ENCODE results near the gene CAND2.

The CAND2 gene

DNA sequence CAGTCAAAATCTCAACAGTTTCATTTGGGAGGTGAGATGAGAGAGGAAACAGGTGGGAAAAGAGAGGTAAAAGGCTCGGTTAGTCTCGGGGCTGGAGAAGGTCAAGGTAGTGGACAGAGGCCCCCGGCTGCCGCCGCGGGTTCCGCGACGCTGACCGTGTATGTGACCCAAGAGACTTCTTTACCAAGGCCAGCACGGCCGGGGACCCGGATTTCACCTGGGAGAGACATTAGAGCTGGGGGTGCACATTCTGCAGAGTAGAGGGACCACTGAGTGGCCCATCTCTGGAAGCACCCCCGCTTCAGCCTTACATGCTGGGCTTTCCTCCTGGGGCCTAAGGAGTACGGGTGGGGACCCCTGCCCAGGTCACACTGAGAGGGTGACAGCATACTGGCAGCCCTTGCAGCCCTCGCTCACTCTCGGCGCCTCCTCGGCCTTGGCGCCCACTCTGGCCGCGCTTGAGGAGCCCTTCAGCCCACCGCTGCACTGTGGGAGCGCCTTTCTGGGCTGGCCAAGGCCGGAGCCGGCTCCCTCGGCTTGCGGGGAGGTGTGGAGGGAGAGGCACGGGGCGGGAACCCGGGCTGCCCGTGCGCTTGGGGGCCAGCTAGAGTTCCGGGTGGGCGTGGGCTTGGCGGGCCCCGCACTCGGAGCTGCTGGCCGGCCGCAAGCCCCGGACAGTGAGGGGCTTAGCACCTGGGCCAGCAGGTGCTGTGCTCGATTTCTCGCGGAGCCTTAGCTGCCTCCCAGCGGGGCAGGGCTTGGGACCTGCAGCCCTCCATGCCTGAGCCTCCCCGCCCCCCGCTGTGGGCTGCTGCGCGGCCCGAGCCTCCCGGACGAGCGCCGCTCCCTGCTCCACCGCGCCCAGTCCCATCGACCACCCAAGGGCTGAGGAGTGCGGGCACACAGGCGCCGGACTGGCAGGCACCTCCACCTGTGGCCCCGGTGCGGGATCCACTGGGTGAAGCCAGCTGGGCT, 86.1 kb downstream of the CAND2 start:
- DNase-seq = no peak
- Histone ChIP-seq H3K36me3 (replicated peaks) (no peaks in the 10 kb centered on the region), H3K4me3 (ENCODE audit: low read depth, low read length) (no peak overlapping the region), H3K27me3 (replicated peaks) (peaks cover under 1% of the 10 kb centered on the region), H3K27ac (no peak overlapping the region)
- TF ChIP-seq, protein P1, sequence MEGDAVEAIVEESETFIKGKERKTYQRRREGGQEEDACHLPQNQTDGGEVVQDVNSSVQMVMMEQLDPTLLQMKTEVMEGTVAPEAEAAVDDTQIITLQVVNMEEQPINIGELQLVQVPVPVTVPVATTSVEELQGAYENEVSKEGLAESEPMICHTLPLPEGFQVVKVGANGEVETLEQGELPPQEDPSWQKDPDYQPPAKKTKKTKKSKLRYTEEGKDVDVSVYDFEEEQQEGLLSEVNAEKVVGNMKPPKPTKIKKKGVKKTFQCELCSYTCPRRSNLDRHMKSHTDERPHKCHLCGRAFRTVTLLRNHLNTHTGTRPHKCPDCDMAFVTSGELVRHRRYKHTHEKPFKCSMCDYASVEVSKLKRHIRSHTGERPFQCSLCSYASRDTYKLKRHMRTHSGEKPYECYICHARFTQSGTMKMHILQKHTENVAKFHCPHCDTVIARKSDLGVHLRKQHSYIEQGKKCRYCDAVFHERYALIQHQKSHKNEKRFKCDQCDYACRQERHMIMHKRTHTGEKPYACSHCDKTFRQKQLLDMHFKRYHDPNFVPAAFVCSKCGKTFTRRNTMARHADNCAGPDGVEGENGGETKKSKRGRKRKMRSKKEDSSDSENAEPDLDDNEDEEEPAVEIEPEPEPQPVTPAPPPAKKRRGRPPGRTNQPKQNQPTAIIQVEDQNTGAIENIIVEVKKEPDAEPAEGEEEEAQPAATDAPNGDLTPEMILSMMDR (IDR thresholded peaks at IDR 0.05; ENCODE audit: low read depth, low read length, missing control alignments) = no peak
- in situ Hi-C loops (cut with HindIII; ENCODE audit: low pct_ligation_motif_present, low sequenced_read_pairs) = no loop called here

DNA sequence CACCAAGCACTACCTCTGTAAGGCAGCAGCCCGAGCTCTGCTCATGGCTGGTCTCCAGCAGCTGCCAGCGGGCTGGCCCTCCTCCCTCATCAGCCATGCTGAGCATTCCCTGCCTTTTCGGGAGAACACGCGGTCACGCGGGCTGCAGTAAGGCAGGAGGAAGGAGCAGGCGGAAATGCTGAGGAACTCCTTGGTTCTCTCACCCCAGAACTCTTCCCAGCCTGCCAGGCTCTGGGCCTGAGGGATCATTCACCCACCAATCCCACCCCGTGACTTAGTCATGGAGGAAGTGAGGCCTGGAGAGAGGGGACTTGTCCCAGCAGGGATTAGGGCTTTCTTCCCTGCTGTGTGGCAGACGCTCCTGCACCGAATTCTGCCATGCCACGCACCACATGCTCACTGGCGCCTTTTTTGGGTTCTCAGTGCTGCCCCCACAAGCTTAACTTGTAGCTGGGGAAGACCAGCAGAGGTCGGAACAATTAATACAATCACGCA, 87.8 kb downstream of the CAND2 start:
- DNase-seq = no peak
- H3K27me3 ChIP-seq (replicated peaks) = peaks cover 7% of the 10 kb centered on the region
- TF ChIP-seq, protein P1 (IDR thresholded peaks at IDR 0.05; ENCODE audit: low read depth, low read length, missing control alignments) = no peak
- no peaks in the 10 kb centered on the region for H3K36me3 ChIP-seq (replicated peaks)
- H3K4me3 ChIP-seq (ENCODE audit: low read depth, low read length) = no peak overlapping the region
- in situ Hi-C loops (cut with HindIII; ENCODE audit: low pct_ligation_motif_present, low sequenced_read_pairs) = no loop called here
- H3K27ac ChIP-seq = no peak overlapping the region

Data from brain microvascular endothelial cell (primary cell).